OCI-LY1 (cell line): ENCODE data around the gene MNX1.

Experiments
- H2AFZ ChIP-seq: fragments of 200-600 bp; sonication (generic), shearing (Covaris generic); 2 replicates; pipeline ENCODE4 v1.6.0; 2014; ENCODE audit warnings: antibody characterized with exemption, mild to moderate bottlenecking, low read length
- H3F3A ChIP-seq: fragments of 200-600 bp; sonication (generic), shearing (Covaris generic); 2 replicates; pipeline ENCODE4 v1.6.0; 2014; ENCODE audit warnings: mild to moderate bottlenecking, antibody characterized with exemption, low read length, moderate library complexity; ENCODE audit not compliant: insufficient read depth
- H3K27ac ChIP-seq: fragments of 200-600 bp; sonication (generic); 2 replicates; pipeline ENCODE4 v1.5.1; 2014; ENCODE audit warnings: low read length, mixed run types, mild to moderate bottlenecking, low read depth; ENCODE audit not compliant: poor library complexity, severe bottlenecking
- H3K27me3 ChIP-seq: fragments of 200-600 bp; sonication (generic); 2 replicates; pipeline ENCODE4 v1.6.0; 2014; ENCODE audit warnings: antibody characterized with exemption, mild to moderate bottlenecking, low read length, moderate library complexity; ENCODE audit not compliant: insufficient read depth
- H3K36me3 ChIP-seq: fragments of 200-600 bp; sonication (generic); 2 replicates; pipeline ENCODE4 v1.6.1; 2014; ENCODE audit warnings: mild to moderate bottlenecking, antibody characterized with exemption, low read length, moderate library complexity, mixed read lengths; ENCODE audit not compliant: insufficient read depth
- H3K4me1 ChIP-seq: fragments of 200-600 bp; sonication (generic); 2 replicates; pipeline ENCODE4 v1.5.1; 2014; ENCODE audit warnings: mild to moderate bottlenecking, low read length, moderate library complexity; ENCODE audit not compliant: insufficient read depth, severe bottlenecking
- H3K4me2 ChIP-seq: fragments of 200-600 bp; sonication (generic), shearing (Covaris generic); 2 replicates; pipeline ENCODE4 v1.6.1; 2014; ENCODE audit warnings: low read length
- H3K4me3 ChIP-seq: fragments of 200-600 bp; sonication (generic); 2 replicates; pipeline ENCODE4 v1.5.1; 2014; ENCODE audit warnings: low read length, low read depth, mild to moderate bottlenecking, mixed read lengths; ENCODE audit not compliant: poor library complexity, severe bottlenecking
- H3K79me2 ChIP-seq: fragments of 200-600 bp; shearing (Covaris generic); 2 replicates; pipeline ENCODE4 v1.6.1; 2016; ENCODE audit warnings: mixed run types, low read length, mixed read lengths; ENCODE audit not compliant: insufficient read depth
- H3K9ac ChIP-seq: fragments of 200-600 bp; sonication (generic), shearing (Covaris generic); 2 replicates; pipeline ENCODE4 v1.6.1; 2014; ENCODE audit warnings: mild to moderate bottlenecking, low read length, mixed read lengths
- H3K9me2 ChIP-seq: fragments of 200-600 bp; sonication (generic), shearing (Covaris generic); 2 replicates; pipeline ENCODE4 v1.6.1; 2014; ENCODE audit warnings: low read depth, mild to moderate bottlenecking, low read length, mixed read lengths
- H3K9me3 ChIP-seq: fragments of 200-600 bp; shearing (Covaris generic); 2 replicates; pipeline ENCODE4 v1.6.1; 2014; ENCODE audit warnings: low read length, mixed read lengths
- H4K20me1 ChIP-seq: fragments of 200-600 bp; sonication (generic), shearing (Covaris generic); 2 replicates; pipeline ENCODE4 v1.6.0; 2016; ENCODE audit warnings: mild to moderate bottlenecking, low read length; ENCODE audit not compliant: insufficient read depth
- EZH2 ChIP-seq: fragments of 200-600 bp; sonication (generic), shearing (Covaris generic); IDR thresholded peaks from 2 replicates; pipeline ENCODE4 v1.8.0; 2017; ENCODE audit warnings: borderline replicate concordance, mixed run types, mild to moderate bottlenecking, antibody characterized with exemption, low read length, moderate library complexity, mixed read lengths
- TF ChIP-seq, protein P1 (sequence below): fragments of 200-600 bp; sonication (generic), shearing (Covaris generic); IDR thresholded peaks from 2 replicates; pipeline ENCODE4 v1.5.1; 2017; ENCODE audit warnings: mild to moderate bottlenecking, antibody characterized with exemption, low read length, moderate library complexity, mixed read lengths

MNX1 gene

GRCh38 chr7:156979007-156979606, 31.4 kb downstream of the MNX1 start:
- H3K9me2 ChIP-seq: no peaks in the 10 kb centered on the region
- no peaks in the 10 kb centered on the region for H4K20me1 ChIP-seq
- no peak overlapping the region for H3K4me3 ChIP-seq
- no peak overlapping the region for H3K4me2 ChIP-seq
- H3K27ac ChIP-seq: no peak overlapping the region
- no peaks in the 10 kb centered on the region for H3F3A ChIP-seq
- no peaks in the 10 kb centered on the region for H3K79me2 ChIP-seq
- no peaks in the 10 kb centered on the region for H3K27me3 ChIP-seq
- peaks cover 73% of the 10 kb centered on the region for H3K36me3 ChIP-seq
- H3K4me1 ChIP-seq: no peaks in the 10 kb centered on the region
- no peak overlapping the region for H3K9ac ChIP-seq
- TF ChIP-seq, protein P1, sequence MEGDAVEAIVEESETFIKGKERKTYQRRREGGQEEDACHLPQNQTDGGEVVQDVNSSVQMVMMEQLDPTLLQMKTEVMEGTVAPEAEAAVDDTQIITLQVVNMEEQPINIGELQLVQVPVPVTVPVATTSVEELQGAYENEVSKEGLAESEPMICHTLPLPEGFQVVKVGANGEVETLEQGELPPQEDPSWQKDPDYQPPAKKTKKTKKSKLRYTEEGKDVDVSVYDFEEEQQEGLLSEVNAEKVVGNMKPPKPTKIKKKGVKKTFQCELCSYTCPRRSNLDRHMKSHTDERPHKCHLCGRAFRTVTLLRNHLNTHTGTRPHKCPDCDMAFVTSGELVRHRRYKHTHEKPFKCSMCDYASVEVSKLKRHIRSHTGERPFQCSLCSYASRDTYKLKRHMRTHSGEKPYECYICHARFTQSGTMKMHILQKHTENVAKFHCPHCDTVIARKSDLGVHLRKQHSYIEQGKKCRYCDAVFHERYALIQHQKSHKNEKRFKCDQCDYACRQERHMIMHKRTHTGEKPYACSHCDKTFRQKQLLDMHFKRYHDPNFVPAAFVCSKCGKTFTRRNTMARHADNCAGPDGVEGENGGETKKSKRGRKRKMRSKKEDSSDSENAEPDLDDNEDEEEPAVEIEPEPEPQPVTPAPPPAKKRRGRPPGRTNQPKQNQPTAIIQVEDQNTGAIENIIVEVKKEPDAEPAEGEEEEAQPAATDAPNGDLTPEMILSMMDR: no peak
- no peak overlapping the region for H2AFZ ChIP-seq
- H3K9me3 ChIP-seq: peaks cover 11% of the 10 kb centered on the region; the same call in 1 of the 2 replicates

DNA sequence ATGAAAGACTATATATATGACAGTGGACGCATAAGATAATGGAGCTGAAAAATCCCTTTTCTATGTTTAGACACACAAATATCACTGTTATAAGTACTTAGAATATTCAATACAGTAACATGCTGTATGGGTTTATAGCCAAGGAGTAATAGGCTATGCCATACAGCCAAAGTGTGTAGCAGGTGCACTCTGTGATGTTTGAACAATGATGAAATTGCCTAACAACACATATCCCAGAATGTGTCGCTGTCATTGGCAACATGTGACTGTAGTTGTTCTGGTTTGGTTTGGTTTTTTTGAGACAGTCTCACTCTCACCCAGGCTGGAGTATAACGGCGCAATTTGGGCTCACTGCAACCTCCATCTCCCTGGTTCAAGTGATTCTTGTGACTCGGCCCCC, 34.8 kb downstream of the MNX1 start:
- Histone ChIP-seq H3K36me3 (peaks cover 85% of the 10 kb centered on the region), H3K4me1 (no peaks in the 10 kb centered on the region), H3K27me3 (no peaks in the 10 kb centered on the region), H2AFZ (no peak overlapping the region), H4K20me1 (no peaks in the 10 kb centered on the region), H3K27ac (no peak overlapping the region), H3F3A (no peaks in the 10 kb centered on the region), H3K79me2 (no peaks in the 10 kb centered on the region), H3K9ac (no peak overlapping the region), H3K9me3 (peaks cover 11% of the 10 kb centered on the region; the same call in 1 of the 2 replicates), H3K9me2 (no peaks in the 10 kb centered on the region), H3K4me3 (no peak overlapping the region), H3K4me2 (no peak overlapping the region)
- no peak for TF ChIP-seq EZH2

DNA sequence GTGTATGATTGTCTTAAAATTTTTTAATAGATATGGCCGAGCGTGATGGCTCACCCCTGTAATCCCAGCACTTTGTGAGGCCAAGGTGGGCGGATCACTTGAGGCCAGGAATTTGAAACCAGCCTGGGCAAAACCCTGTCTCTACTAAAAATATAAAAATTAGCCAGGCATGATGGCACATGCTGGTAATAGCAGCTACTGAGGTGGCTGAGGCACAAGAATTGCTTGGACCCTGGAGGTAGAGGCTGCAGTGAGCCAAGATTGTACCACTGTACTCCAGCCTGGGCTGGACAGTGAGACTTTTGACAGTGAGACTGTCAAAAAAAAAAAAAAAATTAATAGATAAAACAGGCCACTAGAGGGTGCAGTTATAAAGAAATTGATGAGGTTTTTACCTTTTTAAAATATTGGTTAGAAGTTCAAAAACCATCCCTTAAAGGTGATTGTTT, 40.5 kb downstream of the MNX1 start:
- Histone ChIP-seq H2AFZ (no peak overlapping the region), H3K27me3 (no peaks in the 10 kb centered on the region), H3K27ac (no peak overlapping the region), H3K4me2 (no peak overlapping the region), H3K79me2 (no peaks in the 10 kb centered on the region), H3K36me3 (peaks cover 85% of the 10 kb centered on the region), H3K4me3 (no peak overlapping the region), H3K9me2 (no peaks in the 10 kb centered on the region), H3K9me3 (no peaks in the 10 kb centered on the region), H4K20me1 (no peaks in the 10 kb centered on the region), H3F3A (no peaks in the 10 kb centered on the region), H3K4me1 (no peaks in the 10 kb centered on the region), H3K9ac (no peak overlapping the region)
- TF ChIP-seq, protein P1: peak; percentile 49
- TF ChIP-seq EZH2: no peak

DNA sequence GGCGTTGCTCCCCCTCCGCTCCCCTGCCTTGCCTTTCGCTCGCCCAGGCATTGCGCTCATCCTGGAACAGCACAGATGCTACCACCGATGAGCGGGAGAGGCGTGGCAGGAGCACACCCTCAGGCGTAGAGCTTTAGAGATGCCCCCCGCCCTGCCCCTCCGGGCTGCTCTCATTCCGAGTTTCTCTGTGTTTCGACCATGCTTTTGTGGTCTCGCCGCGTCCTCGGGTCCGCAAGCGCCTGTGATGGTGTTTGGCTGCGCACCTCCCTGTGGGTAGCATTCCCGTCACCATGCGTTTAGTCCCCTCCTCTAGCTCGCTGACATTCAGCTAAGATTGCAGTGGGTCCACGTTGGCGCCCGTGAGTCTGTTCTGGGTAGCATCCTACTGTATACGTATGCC, 42.3 kb downstream of the MNX1 start:
- no peaks in the 10 kb centered on the region for H3K9me2 ChIP-seq
- peaks cover 86% of the 10 kb centered on the region for H3K36me3 ChIP-seq
- no peaks in the 10 kb centered on the region for H3K4me1 ChIP-seq
- no peaks in the 10 kb centered on the region for H4K20me1 ChIP-seq
- H3K4me2 ChIP-seq: no peak overlapping the region
- no peak for TF ChIP-seq EZH2
- TF ChIP-seq, protein P1: no peak
- no peaks in the 10 kb centered on the region for H3K27me3 ChIP-seq
- H2AFZ ChIP-seq: no peak overlapping the region
- H3K9me3 ChIP-seq: no peaks in the 10 kb centered on the region
- no peaks in the 10 kb centered on the region for H3F3A ChIP-seq
- H3K9ac ChIP-seq: no peak overlapping the region
- H3K79me2 ChIP-seq: no peaks in the 10 kb centered on the region
- H3K27ac ChIP-seq: no peak overlapping the region
- no peak overlapping the region for H3K4me3 ChIP-seq
